Astrocyte (in vitro differentiated cells and primary cell): ENCODE results near the gene PLA2G12A. TPM values are rescaled to one million over a fixed set of nuclear protein-coding genes. Genes with fewer than 3 reads are reported as not detected.

ENCODE experiments used
- DNase-seq: peaks from one replicate; pipeline ENCODE4 v3.0.0-alpha.2; 2010; ENCODE audit warnings: low read depth
- FAIRE-seq: peaks from 2 replicates; lab custom pipeline; 2011; peaks lifted over from hg19 to GRCh38; lab: Jason Lieb, UNC
- H2AFZ ChIP-seq: 2 replicates; pipeline ENCODE4 v1.6.0; 2012; ENCODE audit warnings: low read depth, low read length, inconsistent platforms
- H3K27ac ChIP-seq: 2 replicates; pipeline ENCODE4 v1.5.1; 2011; ENCODE audit warnings: low read depth, low read length, inconsistent platforms
- H3K27me3 ChIP-seq: 2 replicates; pipeline ENCODE4 v1.6.0; 2011; ENCODE audit warnings: low read length, inconsistent platforms; ENCODE audit not compliant: insufficient read depth
- H3K36me3 ChIP-seq: 2 replicates; pipeline ENCODE4 v1.5.1; 2011; ENCODE audit warnings: low read length, inconsistent platforms; ENCODE audit not compliant: insufficient read depth
- H3K4me1 ChIP-seq: 2 replicates; pipeline ENCODE4 v1.5.1; 2011; ENCODE audit warnings: low read length, inconsistent platforms; ENCODE audit not compliant: insufficient read depth
- H3K4me2 ChIP-seq: 2 replicates; pipeline ENCODE4 v1.6.0; 2012; ENCODE audit warnings: low read length, inconsistent platforms
- H3K4me3 ChIP-seq: 2 replicates; pipeline ENCODE4 v1.5.1; 2011; ENCODE audit warnings: low read depth, mild to moderate bottlenecking, low read length, inconsistent platforms; ENCODE audit not compliant: insufficient read depth
- H3K79me2 ChIP-seq: 2 replicates; pipeline ENCODE4 v1.6.0; 2012; ENCODE audit warnings: mild to moderate bottlenecking, low read length, inconsistent platforms; ENCODE audit not compliant: insufficient read depth
- H3K9ac ChIP-seq: 2 replicates; pipeline ENCODE4 v1.6.0; 2012; ENCODE audit warnings: mild to moderate bottlenecking, low read length, inconsistent platforms
- H3K9me3 ChIP-seq: 2 replicates; pipeline ENCODE4 v1.5.1; 2012; ENCODE audit warnings: low read depth, mild to moderate bottlenecking, low read length, inconsistent platforms; ENCODE audit not compliant: insufficient read depth
- H4K20me1 ChIP-seq: 2 replicates; pipeline ENCODE4 v1.6.0; 2012; ENCODE audit warnings: low read length, inconsistent platforms; ENCODE audit not compliant: insufficient read depth
- H3K27ac Mint-ChIP-seq: one replicate; pipeline ENCODE4 v1.8.0; 2021; ENCODE audit warnings: mild to moderate bottlenecking, mixed read lengths; ENCODE audit not compliant: unreplicated experiment
- H3K27me3 Mint-ChIP-seq: one replicate; pipeline ENCODE4 v1.8.0; 2021; ENCODE audit warnings: low read depth, mixed read lengths; ENCODE audit not compliant: unreplicated experiment
- H3K36me3 Mint-ChIP-seq: one replicate; pipeline ENCODE4 v1.8.0; 2021; ENCODE audit warnings: low read depth, mixed read lengths; ENCODE audit not compliant: unreplicated experiment
- H3K4me1 Mint-ChIP-seq: one replicate; pipeline ENCODE4 v1.8.0; 2021; ENCODE audit warnings: low read depth, mixed read lengths; ENCODE audit not compliant: unreplicated experiment
- H3K4me3 Mint-ChIP-seq: one replicate; pipeline ENCODE4 v1.8.0; 2021; ENCODE audit warnings: mild to moderate bottlenecking, moderate library complexity, mixed read lengths; ENCODE audit not compliant: unreplicated experiment
- H3K9me3 Mint-ChIP-seq: one replicate; pipeline ENCODE4 v1.8.0; 2021; ENCODE audit warnings: mild to moderate bottlenecking, mixed read lengths; ENCODE audit not compliant: unreplicated experiment
- EZH2 ChIP-seq: IDR thresholded peaks from 2 replicates; pipeline ENCODE4 v1.6.1; 2012; ENCODE audit warnings: mild to moderate bottlenecking, low read length, inconsistent platforms; ENCODE audit not compliant: insufficient read depth
- total RNA-seq: library from RNA; stranded (reverse); gene quantifications from 2 replicates; pipeline ENCODE4 v1.2.1, GENCODE V29; 2021
- TF ChIP-seq, protein P1 (sequence below): IDR thresholded peaks from 2 replicates; pipeline ENCODE4 v1.5.1; 2011; ENCODE audit warnings: low read depth, mild to moderate bottlenecking, inconsistent platforms, low read length, moderate library complexity; ENCODE audit not compliant: insufficient read depth

Gene PLA2G12A
- total RNA-seq, 1 donor from 2014 or later: 22.5 TPM

DNA sequence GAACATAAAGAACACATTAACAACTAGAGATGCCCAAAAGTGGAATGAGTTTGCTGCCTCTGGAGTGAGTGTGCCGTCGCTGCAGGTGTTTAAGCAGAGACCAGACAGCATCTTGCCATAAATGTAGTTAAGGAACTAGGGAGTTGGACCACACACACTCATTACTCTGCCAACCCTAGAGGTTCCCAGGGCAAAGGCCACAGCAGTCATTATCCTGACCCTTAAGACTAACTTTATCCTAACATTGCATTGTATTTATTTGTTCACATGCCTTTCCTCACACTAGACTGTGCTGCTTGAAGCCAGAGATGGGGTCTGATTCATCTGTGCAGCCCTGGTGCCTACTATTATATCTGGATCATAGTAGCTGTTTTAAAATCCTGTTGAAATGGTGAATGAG is 16.9 kb upstream of the PLA2G12A start:
- H2AFZ ChIP-seq: no peak overlapping the region
- Mint-ChIP-seq H3K27me3 (peaks cover 6% of the 10 kb centered on the region), H3K36me3 (no peaks in the 10 kb centered on the region), H3K9me3 (no peaks in the 10 kb centered on the region), H3K4me3 (no peak overlapping the region), H3K4me1 (no peaks in the 10 kb centered on the region), H3K27ac (no peak overlapping the region)
- H3K4me2 ChIP-seq: no peak overlapping the region
- TF ChIP-seq, protein P1, sequence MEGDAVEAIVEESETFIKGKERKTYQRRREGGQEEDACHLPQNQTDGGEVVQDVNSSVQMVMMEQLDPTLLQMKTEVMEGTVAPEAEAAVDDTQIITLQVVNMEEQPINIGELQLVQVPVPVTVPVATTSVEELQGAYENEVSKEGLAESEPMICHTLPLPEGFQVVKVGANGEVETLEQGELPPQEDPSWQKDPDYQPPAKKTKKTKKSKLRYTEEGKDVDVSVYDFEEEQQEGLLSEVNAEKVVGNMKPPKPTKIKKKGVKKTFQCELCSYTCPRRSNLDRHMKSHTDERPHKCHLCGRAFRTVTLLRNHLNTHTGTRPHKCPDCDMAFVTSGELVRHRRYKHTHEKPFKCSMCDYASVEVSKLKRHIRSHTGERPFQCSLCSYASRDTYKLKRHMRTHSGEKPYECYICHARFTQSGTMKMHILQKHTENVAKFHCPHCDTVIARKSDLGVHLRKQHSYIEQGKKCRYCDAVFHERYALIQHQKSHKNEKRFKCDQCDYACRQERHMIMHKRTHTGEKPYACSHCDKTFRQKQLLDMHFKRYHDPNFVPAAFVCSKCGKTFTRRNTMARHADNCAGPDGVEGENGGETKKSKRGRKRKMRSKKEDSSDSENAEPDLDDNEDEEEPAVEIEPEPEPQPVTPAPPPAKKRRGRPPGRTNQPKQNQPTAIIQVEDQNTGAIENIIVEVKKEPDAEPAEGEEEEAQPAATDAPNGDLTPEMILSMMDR: no peak
- no peaks in the 10 kb centered on the region for H4K20me1 ChIP-seq
- H3K36me3 ChIP-seq: no peaks in the 10 kb centered on the region
- H3K27ac ChIP-seq: no peak overlapping the region
- no peak overlapping the region for H3K9ac ChIP-seq
- H3K9me3 ChIP-seq: no peaks in the 10 kb centered on the region
- FAIRE-seq (no peak), DNase-seq (no peak)
- H3K79me2 ChIP-seq: no peaks in the 10 kb centered on the region
- no peaks in the 10 kb centered on the region for H3K27me3 ChIP-seq
- no peaks in the 10 kb centered on the region for H3K4me1 ChIP-seq
- no peak overlapping the region for H3K4me3 ChIP-seq

- DNase-seq: no peak
- Histone ChIP-seq H3K27ac (no peak overlapping the region), H3K4me3 (no peak overlapping the region), H4K20me1 (no peaks in the 10 kb centered on the region), H3K79me2 (no peaks in the 10 kb centered on the region), H3K36me3 (no peaks in the 10 kb centered on the region), H3K4me1 (no peaks in the 10 kb centered on the region), H3K9me3 (no peaks in the 10 kb centered on the region), H2AFZ (no peak overlapping the region), H3K9ac (no peak overlapping the region), H3K4me2 (no peak overlapping the region), H3K27me3 (no peaks in the 10 kb centered on the region)
- H3K27me3 Mint-ChIP-seq: peaks cover 9% of the 10 kb centered on the region
- FAIRE-seq: no peak
- TF ChIP-seq EZH2: no peak
- TF ChIP-seq, protein P1: no peak
- no peaks in the 10 kb centered on the region for H3K36me3 Mint-ChIP-seq
- H3K4me3 Mint-ChIP-seq: no peak overlapping the region
- no peak overlapping the region for H3K27ac Mint-ChIP-seq
- no peaks in the 10 kb centered on the region for H3K9me3 Mint-ChIP-seq
- H3K4me1 Mint-ChIP-seq: no peaks in the 10 kb centered on the region
These were observed 16.0 kb upstream of the PLA2G12A start for GRCh38 chr4:109745830-109746229.

- Histone ChIP-seq H3K36me3 (no peaks in the 10 kb centered on the region), H3K79me2 (no peaks in the 10 kb centered on the region), H2AFZ (no peak overlapping the region), H3K27me3 (no peaks in the 10 kb centered on the region), H3K4me2 (no peak overlapping the region), H3K4me1 (peaks cover 5% of the 10 kb centered on the region), H3K4me3 (no peak overlapping the region), H3K9me3 (no peaks in the 10 kb centered on the region), H3K27ac (no peak overlapping the region), H3K9ac (no peak overlapping the region), H4K20me1 (no peaks in the 10 kb centered on the region)
- FAIRE-seq (no peak), DNase-seq (no peak)
- H3K4me1 Mint-ChIP-seq: peaks cover 2% of the 10 kb centered on the region
- H3K9me3 Mint-ChIP-seq: no peaks in the 10 kb centered on the region
- TF ChIP-seq, protein P1: no peak
- no peak for TF ChIP-seq EZH2
- H3K4me3 Mint-ChIP-seq: no peak overlapping the region
- H3K36me3 Mint-ChIP-seq: no peaks in the 10 kb centered on the region
- H3K27me3 Mint-ChIP-seq: peaks cover 3% of the 10 kb centered on the region
- peak overlapping the region; percentile 56 for H3K27ac Mint-ChIP-seq
These were observed 9.7 kb upstream of the PLA2G12A start for GRCh38 chr4:109739547-109739946.
